Endothelial cell of umbilical vein (primary cell): ENCODE results near the gene ZNF664. TPM values are rescaled to one million over a fixed set of nuclear protein-coding genes. Genes with fewer than 3 reads are reported as not detected.
A peak's percentile ranks its signal among the peaks of the same experiment; 100 is the strongest.

ENCODE experiments used
- BruUV-seq: library from RNA; stranded (reverse); fragments of 400-500 nt; replicated peaks from 2 replicates; lab custom pipeline; 2021; lab: Mats Ljungman, UMichigan
- CTCF ChIA-PET: fragments of 300-600, 350-600 bp; sonication (Branson Sonifier 250); formaldehyde crosslinking; loops from one replicate; lab custom pipeline; 2021; ENCODE audit warnings: antibody characterized with exemption, inconsistent platforms; lab: Charles Lee
- POLR2A ChIA-PET: fragments of 300-600, 350-600 bp; sonication (Branson Sonifier 250); formaldehyde crosslinking; loops from one replicate; lab custom pipeline; 2021; ENCODE audit warnings: antibody characterized with exemption, inconsistent platforms; lab: Charles Lee
- DNase-seq: peaks from one replicate; pipeline ENCODE4 v3.0.0-alpha.2; 2011; ENCODE audit warnings: low read depth, low spot score
- FAIRE-seq: peaks from 2 replicates; lab custom pipeline; 2011; peaks lifted over from hg19 to GRCh38; lab: Jason Lieb, UNC
- H2AFZ ChIP-seq: 2 replicates; pipeline ENCODE4 v1.6.0; 2012; ENCODE audit warnings: low read depth, low read length, control low read depth, inconsistent platforms
- H3K27ac ChIP-seq: 2 replicates; pipeline ENCODE4 v1.5.1; 2011; ENCODE audit warnings: low read depth, mild to moderate bottlenecking, control low read depth, low read length, moderate library complexity; ENCODE audit not compliant: insufficient read depth
- H3K27me3 ChIP-seq, 2 experiments: 2 replicates each; pipeline versions ENCODE4 v1.6.0 to v1.6.1; 2011; ENCODE audit warnings: low read length in 2 of 2, mixed read lengths in 1 of 2; ENCODE audit not compliant: control insufficient read depth in 2 of 2, insufficient read depth in 2 of 2
- H3K36me3 ChIP-seq, 2 experiments: 2 replicates in 1 of 2; 3 replicates in 1 of 2; pipeline ENCODE4 v1.5.1; 2011; ENCODE audit warnings: low read length in 2 of 2, mild to moderate bottlenecking in 1 of 2, moderate library complexity in 1 of 2; ENCODE audit not compliant: control insufficient read depth in 2 of 2, insufficient read depth in 2 of 2; ENCODE audit errors: extremely low read depth in 1 of 2
- H3K4me1 ChIP-seq: 3 replicates; pipeline ENCODE4 v1.5.1; 2011; ENCODE audit warnings: mild to moderate bottlenecking, low read length; ENCODE audit not compliant: control insufficient read depth, insufficient read depth; ENCODE audit errors: extremely low read depth
- H3K4me2 ChIP-seq: 2 replicates; pipeline ENCODE4 v1.6.1; 2011; ENCODE audit warnings: low read length, control low read depth, mixed read lengths; ENCODE audit not compliant: insufficient read depth
- H3K4me3 ChIP-seq, 3 experiments: fragments of 200-600 bp in 1 of 3; sonication (generic), shearing (Covaris generic) in 1 of 3; replicated peaks in 1 of 3; 2 replicates each; pipeline ENCODE4 v1.5.1; 2011 to 2016; ENCODE audit warnings: control low read depth in 3 of 3, low read length in 3 of 3, mild to moderate bottlenecking in 2 of 3, inconsistent platforms in 1 of 3, low read depth in 1 of 3, moderate library complexity in 1 of 3; ENCODE audit not compliant: insufficient read depth in 1 of 3
- H3K79me2 ChIP-seq: 2 replicates; pipeline ENCODE4 v1.6.0; 2012; ENCODE audit warnings: low read length, inconsistent platforms; ENCODE audit not compliant: control insufficient read depth, insufficient read depth
- H3K9ac ChIP-seq: replicated peaks from 2 replicates; pipeline ENCODE3; 2011; ENCODE audit warnings: low read length, control low read depth; ENCODE audit not compliant: insufficient read depth; ENCODE audit errors: extremely low read depth
- H3K9me1 ChIP-seq: replicated peaks from 3 replicates; pipeline ENCODE4 v1.6.0; 2011; ENCODE audit warnings: mild to moderate bottlenecking, low read length; ENCODE audit not compliant: control insufficient read depth, insufficient read depth; ENCODE audit errors: extremely low read depth
- H3K9me3 ChIP-seq: replicated peaks from 2 replicates; pipeline ENCODE4 v1.5.1; 2012; ENCODE audit warnings: low read length, inconsistent platforms; ENCODE audit not compliant: control insufficient read depth, insufficient read depth
- H4K20me1 ChIP-seq: replicated peaks from 2 replicates; pipeline ENCODE3; 2011; ENCODE audit warnings: mild to moderate bottlenecking, low read length; ENCODE audit not compliant: control insufficient read depth, insufficient read depth; ENCODE audit errors: extremely low read depth
- EZH2 ChIP-seq: IDR thresholded peaks from 2 replicates; pipeline ENCODE4 v1.6.1; 2012; ENCODE audit warnings: borderline replicate concordance, low read depth, mild to moderate bottlenecking, moderate library complexity, low read length, inconsistent platforms; ENCODE audit not compliant: severe bottlenecking
- FOS ChIP-seq: IDR thresholded peaks from 2 replicates; pipeline ENCODE4 v1.6.1; 2011; ENCODE audit warnings: mild to moderate bottlenecking, low read length, moderate library complexity, borderline replicate concordance; ENCODE audit not compliant: insufficient read depth
- GATA2 ChIP-seq: IDR thresholded peaks from 2 replicates; pipeline ENCODE4 v1.7.0; 2011; ENCODE audit warnings: low read depth, mild to moderate bottlenecking, moderate library complexity, mixed read lengths, low read length; ENCODE audit not compliant: insufficient read length, insufficient read depth
- JUN ChIP-seq: IDR thresholded peaks from 2 replicates; pipeline ENCODE4 v1.6.1; 2011; ENCODE audit warnings: borderline replicate concordance, low read depth; ENCODE audit not compliant: insufficient read length, insufficient read depth
- MYC ChIP-seq: IDR thresholded peaks from one replicate; pipeline ENCODE4 v1.6.1; 2011; ENCODE audit warnings: mild to moderate bottlenecking, low read depth, low read length
- POLR2A ChIP-seq: IDR thresholded peaks from 2 replicates; pipeline ENCODE4 v1.6.1; 2012; ENCODE audit warnings: low read depth, mild to moderate bottlenecking, control low read depth, low read length
- POLR2AphosphoS5 ChIP-seq: IDR thresholded peaks from 2 replicates; pipeline ENCODE4 v1.6.1; 2012; ENCODE audit warnings: low read depth, mild to moderate bottlenecking, control low read depth, low read length, moderate library complexity; ENCODE audit not compliant: insufficient read depth
- dilution Hi-C: fragments of 300-500 bp; cut with MboI; formaldehyde crosslinking; loops from one replicate; pipeline ENCODE4 v1.15.0; 2019; ENCODE audit warnings: low sequenced_read_pairs; ENCODE audit not compliant: extremely low pct_ligation_motif_present
- intact Hi-C: fragments of 100-400 bp; cut with micrococcal nuclease; formaldehyde crosslinking; loops from one replicate; pipeline ENCODE4 v1.10.0; 2022
- polyA plus RNA-seq, 4 experiments: library from polyadenylated mRNA; depleted of rRNA in 3 of 4; stranded (reverse) in 3 of 4; unstranded in 1 of 4; fragments of >200 nt; gene quantifications; 2 replicates each; pipeline versions ENCODE4 v1.2.1 to v1.2.3, GENCODE V29; 2011 to 2012; ENCODE audit warnings: missing spikeins in 1 of 4
- total RNA-seq: library from RNA; stranded (reverse); gene quantifications from 2 replicates; pipeline ENCODE4 v1.2.3, GENCODE V29; 2021
- TF ChIP-seq, protein P1 (sequence below), 2 donors: IDR thresholded peaks; 1 replicate in 1 of 2; 2 replicates in 1 of 2; pipeline ENCODE4 v1.5.1; 2011; ENCODE audit warnings: low read length in 2 of 2, mild to moderate bottlenecking in 2 of 2, moderate library complexity in 2 of 2, control low read depth in 1 of 2, inconsistent platforms in 1 of 2, low read depth in 1 of 2; ENCODE audit not compliant: insufficient read depth in 1 of 2; ENCODE audit errors: extremely low read depth in 1 of 2
- TF ChIP-seq, protein P2 (sequence below): IDR thresholded peaks from 2 replicates; pipeline ENCODE4 v1.6.1; 2011; ENCODE audit not compliant: insufficient read depth, insufficient read length

Gene ZNF664
- total and polyA plus RNA-seq, 2 donors (not counting 3 experiments of a cell fraction or from before 2014, with no cell fraction given), result 29.8 to 71.3 TPM

DNA sequence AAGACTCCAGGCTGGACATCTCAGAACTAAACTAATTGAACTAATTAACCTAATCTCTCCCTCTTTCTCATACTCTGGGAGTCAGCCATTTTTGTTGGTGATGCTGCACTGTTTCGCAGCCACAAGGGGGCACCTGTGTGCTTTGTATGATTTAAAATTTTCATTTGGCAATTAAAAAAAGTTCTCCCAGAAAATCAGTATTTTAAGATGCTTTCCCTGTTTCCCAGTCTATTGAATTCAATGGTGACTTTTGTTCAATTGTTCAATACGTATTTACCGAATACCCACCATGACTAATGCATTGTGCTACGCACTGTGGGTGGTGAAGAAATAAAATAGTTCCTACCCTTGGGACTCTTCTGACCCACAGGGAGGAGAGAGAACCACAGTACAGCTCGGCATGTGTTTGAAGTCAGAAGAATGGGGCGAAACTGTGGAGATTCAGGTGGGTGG is 63.7 kb downstream of the ZNF664 start:
- intact Hi-C loops (loop anchor here (1.0 to 5.0 kb wide), 3 partner anchors 285 to 871 kb away; no protein-coding TSS in a partner anchor), dilution Hi-C loops (no loop called here)
- no peaks in the 10 kb centered on the region for H3K79me2 ChIP-seq
- peaks cover 6% of the 10 kb centered on the region for H3K4me1 ChIP-seq
- H3K9me3 ChIP-seq, result no peaks in the 10 kb centered on the region
- ChIA-PET CTCF (interaction anchor here (0.6 to 7.5 kb wide), 24 partner anchors 11 to 871 kb away, joined by 3 to 85 read pairs (median 4); no protein-coding TSS in a partner anchor), POLR2A (no interaction called here)
- no peaks in the 10 kb centered on the region for H4K20me1 ChIP-seq
- no peak for TF ChIP-seq POLR2A
- TF ChIP-seq, protein P1, sequence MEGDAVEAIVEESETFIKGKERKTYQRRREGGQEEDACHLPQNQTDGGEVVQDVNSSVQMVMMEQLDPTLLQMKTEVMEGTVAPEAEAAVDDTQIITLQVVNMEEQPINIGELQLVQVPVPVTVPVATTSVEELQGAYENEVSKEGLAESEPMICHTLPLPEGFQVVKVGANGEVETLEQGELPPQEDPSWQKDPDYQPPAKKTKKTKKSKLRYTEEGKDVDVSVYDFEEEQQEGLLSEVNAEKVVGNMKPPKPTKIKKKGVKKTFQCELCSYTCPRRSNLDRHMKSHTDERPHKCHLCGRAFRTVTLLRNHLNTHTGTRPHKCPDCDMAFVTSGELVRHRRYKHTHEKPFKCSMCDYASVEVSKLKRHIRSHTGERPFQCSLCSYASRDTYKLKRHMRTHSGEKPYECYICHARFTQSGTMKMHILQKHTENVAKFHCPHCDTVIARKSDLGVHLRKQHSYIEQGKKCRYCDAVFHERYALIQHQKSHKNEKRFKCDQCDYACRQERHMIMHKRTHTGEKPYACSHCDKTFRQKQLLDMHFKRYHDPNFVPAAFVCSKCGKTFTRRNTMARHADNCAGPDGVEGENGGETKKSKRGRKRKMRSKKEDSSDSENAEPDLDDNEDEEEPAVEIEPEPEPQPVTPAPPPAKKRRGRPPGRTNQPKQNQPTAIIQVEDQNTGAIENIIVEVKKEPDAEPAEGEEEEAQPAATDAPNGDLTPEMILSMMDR (IDR thresholded peaks at IDR 0.05; ENCODE audit: extremely low read depth in 1 of 2, insufficient read depth in 1 of 2, low read depth in 1 of 2, low read length in 2 of 2), result peak; percentile 75 to 81
- no peaks in the 10 kb centered on the region for H3K36me3 ChIP-seq
- no TSS peak for BruUV-seq
- peak; percentile 60 for DNase-seq
- H3K4me3 ChIP-seq, result no peak overlapping the region
- no peak overlapping the region for H3K9ac ChIP-seq
- no peaks in the 10 kb centered on the region for H3K9me1 ChIP-seq
- peaks cover 0 to 3% of the 10 kb centered on the region in 2 experiments for H3K27me3 ChIP-seq
- FAIRE-seq, result peak; percentile 77
- no peak overlapping the region for H3K4me2 ChIP-seq
- H2AFZ ChIP-seq, result no peak overlapping the region
- H3K27ac ChIP-seq, result no peak overlapping the region

DNA sequence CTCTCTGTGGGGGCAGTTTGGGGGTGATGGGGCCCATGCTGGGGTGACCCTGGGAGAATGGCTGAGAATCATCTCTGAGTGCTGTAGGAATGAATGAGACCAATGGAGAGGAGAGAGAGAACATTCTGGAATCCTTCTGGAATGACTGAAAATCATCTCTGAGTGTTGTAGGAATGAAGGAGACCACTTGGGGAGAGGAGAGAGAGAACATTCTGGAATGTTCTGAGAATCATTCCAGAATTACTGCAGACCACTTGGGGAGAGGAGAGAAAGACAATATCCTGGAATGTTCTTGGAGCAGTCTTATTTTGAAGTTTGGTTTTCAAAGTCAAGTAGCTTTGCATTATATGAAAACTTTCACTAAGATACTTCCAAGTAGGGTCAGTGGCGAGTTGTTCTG is 64.3 kb downstream of the ZNF664 start:
- TF ChIP-seq, protein P1 (IDR thresholded peaks at IDR 0.05; ENCODE audit: extremely low read depth in 1 of 2, insufficient read depth in 1 of 2, low read depth in 1 of 2, low read length in 2 of 2), result no peak
- no peak for TF ChIP-seq POLR2A
- TF ChIP-seq MYC, result no peak
- TF ChIP-seq POLR2AphosphoS5, result no peak
- no peak for TF ChIP-seq EZH2
- TF ChIP-seq JUN, result no peak
- TF ChIP-seq GATA2, result no peak
- TF ChIP-seq, protein P2, sequence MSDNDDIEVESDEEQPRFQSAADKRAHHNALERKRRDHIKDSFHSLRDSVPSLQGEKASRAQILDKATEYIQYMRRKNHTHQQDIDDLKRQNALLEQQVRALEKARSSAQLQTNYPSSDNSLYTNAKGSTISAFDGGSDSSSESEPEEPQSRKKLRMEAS, result no peak
- TF ChIP-seq FOS, result no peak
- no peak overlapping the region for H2AFZ ChIP-seq
- DNase-seq (no peak), FAIRE-seq (no peak)
- no peak overlapping the region for H3K4me3 ChIP-seq
- H3K9ac ChIP-seq, result no peak overlapping the region
- no peaks in the 10 kb centered on the region for H3K9me1 ChIP-seq
- dilution Hi-C loops (no loop called here), intact Hi-C loops (loop anchor here (5.0 kb wide), 1 partner anchor 870 kb away; no protein-coding TSS in a partner anchor)
- H3K9me3 ChIP-seq, result no peaks in the 10 kb centered on the region
- ChIA-PET CTCF (interaction anchor here (1.2 to 7.5 kb wide), 13 partner anchors 10 to 870 kb away, joined by 3 to 85 read pairs (median 6); no protein-coding TSS in a partner anchor), POLR2A (no interaction called here)
- BruUV-seq, result no TSS peak
- peaks cover 6% of the 10 kb centered on the region for H3K4me1 ChIP-seq
- no peaks in the 10 kb centered on the region for H3K79me2 ChIP-seq
- no peaks in the 10 kb centered on the region for H3K36me3 ChIP-seq
- H3K27me3 ChIP-seq, result peaks cover 0 to 3% of the 10 kb centered on the region in 2 experiments
- no peak overlapping the region for H3K27ac ChIP-seq
- no peak overlapping the region for H3K4me2 ChIP-seq
- H4K20me1 ChIP-seq, result no peaks in the 10 kb centered on the region
